ENCODE measurements around the gene MTCH1. TPM values are rescaled to one million over a fixed set of nuclear protein-coding genes. Genes with fewer than 3 reads are reported as not detected.

The MTCH1 gene
- total RNA-seq, 1 experiment from 2014 or later, result 204 TPM

DNA sequence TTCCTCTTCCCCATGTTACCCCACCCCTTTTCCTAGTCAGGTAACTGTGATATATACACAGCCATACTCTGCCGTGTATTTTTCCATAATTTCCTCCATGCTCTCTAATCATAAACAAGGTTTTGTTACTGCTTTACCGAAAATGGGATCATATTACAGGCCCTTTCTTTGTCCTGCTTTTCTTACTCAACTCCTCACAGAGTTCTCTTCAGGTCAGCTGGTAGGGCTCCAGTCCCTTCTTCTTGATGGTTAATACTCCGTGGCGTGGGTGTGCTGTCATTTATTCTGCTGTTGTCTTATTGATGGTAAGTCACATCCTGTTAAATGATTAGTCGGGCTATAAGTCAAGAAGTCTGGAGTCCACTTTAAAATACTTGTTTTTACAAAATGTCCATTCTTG, 56.4 kb downstream of the MTCH1 start:
- H3K27ac Mint-ChIP-seq, result no peak overlapping the region
- no peaks in the 10 kb centered on the region for H3K36me3 Mint-ChIP-seq
- peaks cover 4% of the 10 kb centered on the region for H3K9me3 Mint-ChIP-seq
- ChIA-PET CTCF (no interaction called here), POLR2A (interaction anchor here (1.0 kb wide), 1 partner anchor 89 kb away, joined by 3 read pairs; no protein-coding TSS in a partner anchor)
- H3K27me3 Mint-ChIP-seq (ENCODE audit: low read depth), result no peaks in the 10 kb centered on the region
- no peak for ATAC-seq
- H3K4me3 Mint-ChIP-seq, result no peak overlapping the region
- TF ChIP-seq ZNF317 (CRISPR knock-in tag; IDR thresholded peaks at IDR 0.05; ENCODE audit: borderline replicate concordance, low read depth) (no peak), CREB1 (CRISPR knock-in tag; IDR thresholded peaks at IDR 0.05) (no peak), MXD4 (CRISPR knock-in tag; IDR thresholded peaks at IDR 0.05; ENCODE audit: borderline replicate concordance) (no peak), SMAD3 (CRISPR knock-in tag; IDR thresholded peaks at IDR 0.05; ENCODE audit: borderline replicate concordance) (no peak), EMX1 (CRISPR knock-in tag; IDR thresholded peaks at IDR 0.05) (no peak), IRF2 (CRISPR knock-in tag; IDR thresholded peaks at IDR 0.05; ENCODE audit: borderline replicate concordance, low read depth) (no peak), ZBTB21 (CRISPR knock-in tag; IDR thresholded peaks at IDR 0.05; ENCODE audit: borderline replicate concordance) (no peak)
- TF ChIP-seq, protein P1, sequence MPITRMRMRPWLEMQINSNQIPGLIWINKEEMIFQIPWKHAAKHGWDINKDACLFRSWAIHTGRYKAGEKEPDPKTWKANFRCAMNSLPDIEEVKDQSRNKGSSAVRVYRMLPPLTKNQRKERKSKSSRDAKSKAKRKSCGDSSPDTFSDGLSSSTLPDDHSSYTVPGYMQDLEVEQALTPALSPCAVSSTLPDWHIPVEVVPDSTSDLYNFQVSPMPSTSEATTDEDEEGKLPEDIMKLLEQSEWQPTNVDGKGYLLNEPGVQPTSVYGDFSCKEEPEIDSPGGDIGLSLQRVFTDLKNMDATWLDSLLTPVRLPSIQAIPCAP (CRISPR knock-in tag; IDR thresholded peaks at IDR 0.05), result no peak
- TF ChIP-seq, protein P2, sequence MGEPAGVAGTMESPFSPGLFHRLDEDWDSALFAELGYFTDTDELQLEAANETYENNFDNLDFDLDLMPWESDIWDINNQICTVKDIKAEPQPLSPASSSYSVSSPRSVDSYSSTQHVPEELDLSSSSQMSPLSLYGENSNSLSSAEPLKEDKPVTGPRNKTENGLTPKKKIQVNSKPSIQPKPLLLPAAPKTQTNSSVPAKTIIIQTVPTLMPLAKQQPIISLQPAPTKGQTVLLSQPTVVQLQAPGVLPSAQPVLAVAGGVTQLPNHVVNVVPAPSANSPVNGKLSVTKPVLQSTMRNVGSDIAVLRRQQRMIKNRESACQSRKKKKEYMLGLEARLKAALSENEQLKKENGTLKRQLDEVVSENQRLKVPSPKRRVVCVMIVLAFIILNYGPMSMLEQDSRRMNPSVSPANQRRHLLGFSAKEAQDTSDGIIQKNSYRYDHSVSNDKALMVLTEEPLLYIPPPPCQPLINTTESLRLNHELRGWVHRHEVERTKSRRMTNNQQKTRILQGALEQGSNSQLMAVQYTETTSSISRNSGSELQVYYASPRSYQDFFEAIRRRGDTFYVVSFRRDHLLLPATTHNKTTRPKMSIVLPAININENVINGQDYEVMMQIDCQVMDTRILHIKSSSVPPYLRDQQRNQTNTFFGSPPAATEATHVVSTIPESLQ (CRISPR knock-in tag; IDR thresholded peaks at IDR 0.05), result no peak
- TF ChIP-seq, protein P3, sequence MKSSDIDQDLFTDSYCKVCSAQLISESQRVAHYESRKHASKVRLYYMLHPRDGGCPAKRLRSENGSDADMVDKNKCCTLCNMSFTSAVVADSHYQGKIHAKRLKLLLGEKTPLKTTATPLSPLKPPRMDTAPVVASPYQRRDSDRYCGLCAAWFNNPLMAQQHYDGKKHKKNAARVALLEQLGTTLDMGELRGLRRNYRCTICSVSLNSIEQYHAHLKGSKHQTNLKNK (CRISPR knock-in tag; IDR thresholded peaks at IDR 0.05), result no peak
- no peak for DNase-seq (ENCODE audit: low spot score)
- H3K4me1 Mint-ChIP-seq, result peaks cover 4% of the 10 kb centered on the region

DNA sequence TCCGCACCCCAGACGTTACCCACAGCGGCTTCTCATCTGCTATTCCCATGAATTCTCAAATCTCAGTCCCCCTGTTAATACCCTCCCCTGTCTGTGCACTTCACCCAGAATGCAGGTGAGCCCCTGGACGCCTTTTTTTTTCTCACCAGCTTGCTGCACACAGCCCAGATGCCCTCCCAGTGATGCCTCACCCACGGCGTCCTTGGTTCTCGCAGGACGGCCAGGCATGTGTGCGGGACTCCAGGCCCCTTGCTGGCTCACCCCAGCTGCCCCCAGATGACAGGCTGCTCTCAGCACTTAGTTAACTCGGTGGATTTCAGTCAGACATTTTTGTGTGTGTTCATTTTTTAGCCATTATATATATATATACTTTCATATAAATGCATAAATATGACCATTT, 56.8 kb downstream of the MTCH1 start:
- CTCF ChIA-PET, result interaction anchor here (1.6 to 2.0 kb wide), 2 partner anchors 14 to 15 kb away, joined by 4 to 6 read pairs; no protein-coding TSS in a partner anchor
- POLR2A ChIA-PET, result interaction anchor here (1.0 kb wide), 1 partner anchor 89 kb away, joined by 3 read pairs; no protein-coding TSS in a partner anchor
- DNase-seq (ENCODE audit: low spot score), result no peak
- H3K27me3 Mint-ChIP-seq (ENCODE audit: low read depth), result no peaks in the 10 kb centered on the region
- ATAC-seq, result no peak
- peaks cover 4% of the 10 kb centered on the region for H3K9me3 Mint-ChIP-seq
- no peak overlapping the region for H3K4me3 Mint-ChIP-seq
- H3K36me3 Mint-ChIP-seq, result no peaks in the 10 kb centered on the region
- peaks cover 4% of the 10 kb centered on the region for H3K4me1 Mint-ChIP-seq
- H3K27ac Mint-ChIP-seq, result no peak overlapping the region
- no peak for TF ChIP-seq ZNF219 (CRISPR knock-in tag; IDR thresholded peaks at IDR 0.05; ENCODE audit: borderline replicate concordance)
- no peak for TF ChIP-seq MLX (CRISPR knock-in tag; IDR thresholded peaks at IDR 0.05)
- TF ChIP-seq FOXK1 (CRISPR knock-in tag; IDR thresholded peaks at IDR 0.05), result no peak
- TF ChIP-seq, protein P4, sequence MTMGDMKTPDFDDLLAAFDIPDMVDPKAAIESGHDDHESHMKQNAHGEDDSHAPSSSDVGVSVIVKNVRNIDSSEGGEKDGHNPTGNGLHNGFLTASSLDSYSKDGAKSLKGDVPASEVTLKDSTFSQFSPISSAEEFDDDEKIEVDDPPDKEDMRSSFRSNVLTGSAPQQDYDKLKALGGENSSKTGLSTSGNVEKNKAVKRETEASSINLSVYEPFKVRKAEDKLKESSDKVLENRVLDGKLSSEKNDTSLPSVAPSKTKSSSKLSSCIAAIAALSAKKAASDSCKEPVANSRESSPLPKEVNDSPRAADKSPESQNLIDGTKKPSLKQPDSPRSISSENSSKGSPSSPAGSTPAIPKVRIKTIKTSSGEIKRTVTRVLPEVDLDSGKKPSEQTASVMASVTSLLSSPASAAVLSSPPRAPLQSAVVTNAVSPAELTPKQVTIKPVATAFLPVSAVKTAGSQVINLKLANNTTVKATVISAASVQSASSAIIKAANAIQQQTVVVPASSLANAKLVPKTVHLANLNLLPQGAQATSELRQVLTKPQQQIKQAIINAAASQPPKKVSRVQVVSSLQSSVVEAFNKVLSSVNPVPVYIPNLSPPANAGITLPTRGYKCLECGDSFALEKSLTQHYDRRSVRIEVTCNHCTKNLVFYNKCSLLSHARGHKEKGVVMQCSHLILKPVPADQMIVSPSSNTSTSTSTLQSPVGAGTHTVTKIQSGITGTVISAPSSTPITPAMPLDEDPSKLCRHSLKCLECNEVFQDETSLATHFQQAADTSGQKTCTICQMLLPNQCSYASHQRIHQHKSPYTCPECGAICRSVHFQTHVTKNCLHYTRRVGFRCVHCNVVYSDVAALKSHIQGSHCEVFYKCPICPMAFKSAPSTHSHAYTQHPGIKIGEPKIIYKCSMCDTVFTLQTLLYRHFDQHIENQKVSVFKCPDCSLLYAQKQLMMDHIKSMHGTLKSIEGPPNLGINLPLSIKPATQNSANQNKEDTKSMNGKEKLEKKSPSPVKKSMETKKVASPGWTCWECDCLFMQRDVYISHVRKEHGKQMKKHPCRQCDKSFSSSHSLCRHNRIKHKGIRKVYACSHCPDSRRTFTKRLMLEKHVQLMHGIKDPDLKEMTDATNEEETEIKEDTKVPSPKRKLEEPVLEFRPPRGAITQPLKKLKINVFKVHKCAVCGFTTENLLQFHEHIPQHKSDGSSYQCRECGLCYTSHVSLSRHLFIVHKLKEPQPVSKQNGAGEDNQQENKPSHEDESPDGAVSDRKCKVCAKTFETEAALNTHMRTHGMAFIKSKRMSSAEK (CRISPR knock-in tag; IDR thresholded peaks at IDR 0.05; ENCODE audit: borderline replicate concordance), result no peak
- TF ChIP-seq ZNF232 (CRISPR knock-in tag; IDR thresholded peaks at IDR 0.05), result no peak
- no peak for TF ChIP-seq TP53 (CRISPR knock-in tag; IDR thresholded peaks at IDR 0.05)
- no peak for TF ChIP-seq E2F5 (CRISPR knock-in tag; IDR thresholded peaks at IDR 0.05)
- TF ChIP-seq ZNF512 (CRISPR knock-in tag; IDR thresholded peaks at IDR 0.05; ENCODE audit: borderline replicate concordance), result no peak
- TF ChIP-seq, protein P5, sequence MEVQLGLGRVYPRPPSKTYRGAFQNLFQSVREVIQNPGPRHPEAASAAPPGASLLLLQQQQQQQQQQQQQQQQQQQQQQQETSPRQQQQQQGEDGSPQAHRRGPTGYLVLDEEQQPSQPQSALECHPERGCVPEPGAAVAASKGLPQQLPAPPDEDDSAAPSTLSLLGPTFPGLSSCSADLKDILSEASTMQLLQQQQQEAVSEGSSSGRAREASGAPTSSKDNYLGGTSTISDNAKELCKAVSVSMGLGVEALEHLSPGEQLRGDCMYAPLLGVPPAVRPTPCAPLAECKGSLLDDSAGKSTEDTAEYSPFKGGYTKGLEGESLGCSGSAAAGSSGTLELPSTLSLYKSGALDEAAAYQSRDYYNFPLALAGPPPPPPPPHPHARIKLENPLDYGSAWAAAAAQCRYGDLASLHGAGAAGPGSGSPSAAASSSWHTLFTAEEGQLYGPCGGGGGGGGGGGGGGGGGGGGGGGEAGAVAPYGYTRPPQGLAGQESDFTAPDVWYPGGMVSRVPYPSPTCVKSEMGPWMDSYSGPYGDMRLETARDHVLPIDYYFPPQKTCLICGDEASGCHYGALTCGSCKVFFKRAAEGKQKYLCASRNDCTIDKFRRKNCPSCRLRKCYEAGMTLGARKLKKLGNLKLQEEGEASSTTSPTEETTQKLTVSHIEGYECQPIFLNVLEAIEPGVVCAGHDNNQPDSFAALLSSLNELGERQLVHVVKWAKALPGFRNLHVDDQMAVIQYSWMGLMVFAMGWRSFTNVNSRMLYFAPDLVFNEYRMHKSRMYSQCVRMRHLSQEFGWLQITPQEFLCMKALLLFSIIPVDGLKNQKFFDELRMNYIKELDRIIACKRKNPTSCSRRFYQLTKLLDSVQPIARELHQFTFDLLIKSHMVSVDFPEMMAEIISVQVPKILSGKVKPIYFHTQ (CRISPR knock-in tag; IDR thresholded peaks at IDR 0.05), result no peak
- TF ChIP-seq, protein P6, sequence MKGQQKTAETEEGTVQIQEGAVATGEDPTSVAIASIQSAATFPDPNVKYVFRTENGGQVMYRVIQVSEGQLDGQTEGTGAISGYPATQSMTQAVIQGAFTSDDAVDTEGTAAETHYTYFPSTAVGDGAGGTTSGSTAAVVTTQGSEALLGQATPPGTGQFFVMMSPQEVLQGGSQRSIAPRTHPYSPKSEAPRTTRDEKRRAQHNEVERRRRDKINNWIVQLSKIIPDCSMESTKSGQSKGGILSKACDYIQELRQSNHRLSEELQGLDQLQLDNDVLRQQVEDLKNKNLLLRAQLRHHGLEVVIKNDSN (CRISPR knock-in tag; IDR thresholded peaks at IDR 0.05), result no peak
